IMR-90 (cell line): ENCODE results near the gene FAM174B. TPM values are rescaled to one million over a fixed set of nuclear protein-coding genes. Genes with fewer than 3 reads are reported as not detected.

Experiments used
- ATAC-seq: fragments of 200-7000 bp; cut with Tn5 transposase; 2 replicates; pipeline ENCODE4 v1.9.1; 2020; ENCODE audit warnings: low read depth, mild to moderate bottlenecking, moderate library complexity
- BruUV-seq: library from RNA; stranded (reverse); fragments of 400-500 nt; replicated peaks from 2 replicates; lab custom pipeline; 2021; lab: Mats Ljungman, UMichigan
- CTCF ChIA-PET: fragments of 300-600 bp; formaldehyde crosslinking; extraction: SDS; loops from one replicate; lab custom pipeline; 2021; ENCODE audit warnings: antibody characterized with exemption; lab: Yijun Ruan, JAX
- POLR2A ChIA-PET: fragments of 300-600 bp; sonication (Branson Sonifier 250); formaldehyde crosslinking; loops from one replicate; lab custom pipeline; 2022; ENCODE audit warnings: antibody characterized with exemption; ENCODE audit not compliant: unreplicated experiment; lab: Charles Lee
- DNase-seq: peaks from one replicate; pipeline ENCODE4 v3.0.0; 2013
- H2AFZ ChIP-seq: replicated peaks from 2 replicates; pipeline ENCODE3; 2013; ENCODE audit warnings: low read length, mild to moderate bottlenecking; ENCODE audit not compliant: poor library complexity
- H2AK5ac ChIP-seq: 2 replicates; pipeline ENCODE4 v1.6.1; 2013; ENCODE audit warnings: low read depth, low read length, inconsistent platforms
- H2AK9ac ChIP-seq: replicated peaks from 2 replicates; pipeline ENCODE3; 2013; ENCODE audit warnings: mild to moderate bottlenecking, low read depth, low read length, moderate library complexity; ENCODE audit not compliant: poor library complexity
- H2BK120ac ChIP-seq: 2 replicates; pipeline ENCODE4 v1.6.1; 2013; ENCODE audit warnings: low read depth, low read length, inconsistent platforms
- H2BK15ac ChIP-seq: 3 replicates; pipeline ENCODE4 v1.6.1; 2013; ENCODE audit warnings: low read depth, low read length, inconsistent platforms
- H2BK20ac ChIP-seq: 2 replicates; pipeline ENCODE4 v1.6.1; 2013; ENCODE audit warnings: low read depth, mild to moderate bottlenecking, inconsistent platforms, low read length, moderate library complexity
- H2BK5ac ChIP-seq: 2 replicates; pipeline ENCODE4 v1.6.1; 2013; ENCODE audit warnings: mild to moderate bottlenecking, low read depth, low read length, inconsistent platforms; ENCODE audit not compliant: poor library complexity, severe bottlenecking
- H3K14ac ChIP-seq: replicated peaks from 2 replicates; pipeline ENCODE4 v1.6.1; 2013; ENCODE audit warnings: low read depth, low read length, inconsistent platforms
- H3K18ac ChIP-seq: 2 replicates; pipeline ENCODE4 v1.6.1; 2013; ENCODE audit warnings: low read depth, low read length, control low read depth
- H3K23ac ChIP-seq: 2 replicates; pipeline ENCODE4 v1.6.1; 2013; ENCODE audit warnings: low read depth, low read length, inconsistent platforms
- H3K27ac ChIP-seq: 2 replicates; pipeline ENCODE4 v1.5.1; 2013; ENCODE audit warnings: mild to moderate bottlenecking, control low read depth, low read length; ENCODE audit not compliant: insufficient read depth
- H3K27me3 ChIP-seq: 2 replicates; pipeline ENCODE4 v1.6.1; 2013; ENCODE audit warnings: low read length; ENCODE audit not compliant: control insufficient read depth, insufficient read depth
- H3K36me3 ChIP-seq: 2 replicates; pipeline ENCODE4 v1.6.1; 2013; ENCODE audit warnings: low read length, mixed read lengths; ENCODE audit not compliant: control insufficient read depth, insufficient read depth
- H3K4ac ChIP-seq: 2 replicates; pipeline ENCODE4 v1.6.1; 2013; ENCODE audit warnings: low read depth, low read length, inconsistent platforms
- H3K4me1 ChIP-seq: 2 replicates; pipeline ENCODE4 v1.6.1; 2013; ENCODE audit warnings: low read length, mixed read lengths; ENCODE audit not compliant: control insufficient read depth, insufficient read depth
- H3K4me2 ChIP-seq: 2 replicates; pipeline ENCODE4 v1.6.1; 2013; ENCODE audit warnings: low read depth, mild to moderate bottlenecking, control low read depth, low read length, moderate library complexity
- H3K4me3 ChIP-seq: 2 replicates; pipeline ENCODE4 v1.5.1; 2013; ENCODE audit warnings: low read depth, mild to moderate bottlenecking, control low read depth, low read length, moderate library complexity; ENCODE audit not compliant: insufficient read depth
- H3K56ac ChIP-seq: 2 replicates; pipeline ENCODE4 v1.6.1; 2013; ENCODE audit warnings: low read length, inconsistent platforms; ENCODE audit not compliant: insufficient read depth; ENCODE audit errors: extremely low read depth
- H3K79me1 ChIP-seq, 2 experiments: 2 replicates each; pipeline ENCODE4 v1.6.1; 2013; ENCODE audit warnings: low read length in 2 of 2, inconsistent platforms in 1 of 2, low read depth in 1 of 2
- H3K9ac ChIP-seq: 2 replicates; pipeline ENCODE4 v1.6.1; 2013; ENCODE audit warnings: low read depth, low read length, control low read depth
- H3K9me1 ChIP-seq: 2 replicates; pipeline ENCODE4 v1.6.1; 2013; ENCODE audit warnings: low read length, inconsistent platforms; ENCODE audit not compliant: insufficient read depth
- H3K9me3 ChIP-seq: 2 replicates; pipeline ENCODE4 v1.6.1; 2013; ENCODE audit warnings: low read length; ENCODE audit not compliant: control insufficient read depth, insufficient read depth
- H4K20me1 ChIP-seq: 2 replicates; pipeline ENCODE4 v1.6.1; 2013; ENCODE audit warnings: low read length, inconsistent platforms; ENCODE audit not compliant: insufficient read depth
- H4K5ac ChIP-seq: 2 replicates; pipeline ENCODE4 v1.6.1; 2013; ENCODE audit warnings: mild to moderate bottlenecking, low read depth, low read length, control low read depth
- H4K8ac ChIP-seq, 2 experiments: 2 replicates each; pipeline ENCODE4 v1.6.1; 2013; ENCODE audit warnings: low read depth in 2 of 2, low read length in 2 of 2, control low read depth in 1 of 2, inconsistent platforms in 1 of 2
- H4K91ac ChIP-seq: 2 replicates; pipeline ENCODE4 v1.6.1; 2013; ENCODE audit warnings: low read depth, low read length, inconsistent platforms; ENCODE audit not compliant: insufficient read depth
- CEBPB ChIP-seq: IDR thresholded peaks from 2 replicates; pipeline ENCODE4 v1.6.1; 2012; ENCODE audit warnings: low read depth, low read length, improper control_type of control experiment
- CHD1 ChIP-seq: IDR thresholded peaks from 2 replicates; pipeline ENCODE4 v1.6.1; 2012; ENCODE audit warnings: low read depth, low read length, improper control_type of control experiment
- FOS ChIP-seq: fragments of 150-350 bp; IDR thresholded peaks from 2 replicates; pipeline ENCODE4 v1.6.1; 2016; ENCODE audit warnings: low read depth, low read length
- MAFK ChIP-seq: IDR thresholded peaks from 2 replicates; pipeline ENCODE4 v1.6.1; 2012; ENCODE audit warnings: low read depth, low read length, improper control_type of control experiment
- MAZ ChIP-seq: IDR thresholded peaks from 2 replicates; pipeline ENCODE4 v1.6.1; 2012; ENCODE audit warnings: low read depth, mild to moderate bottlenecking, low read length, improper control_type of control experiment, moderate library complexity, borderline replicate concordance
- MXI1 ChIP-seq: IDR thresholded peaks from 2 replicates; pipeline ENCODE4 v1.6.1; 2012; ENCODE audit warnings: low read depth, mild to moderate bottlenecking, low read length, moderate library complexity, borderline replicate concordance
- POLR2A ChIP-seq: IDR thresholded peaks from 2 replicates; pipeline ENCODE4 v1.6.1; 2012; ENCODE audit warnings: mild to moderate bottlenecking, low read depth, low read length
- RAD21 ChIP-seq: IDR thresholded peaks from 2 replicates; pipeline ENCODE4 v1.6.1; 2012; ENCODE audit warnings: low read length, improper control_type of control experiment
- RFX5 ChIP-seq: IDR thresholded peaks from 2 replicates; pipeline ENCODE4 v1.8.0; 2012; ENCODE audit warnings: low read depth, mild to moderate bottlenecking, low read length, moderate library complexity
- SMC3 ChIP-seq: fragments of 150-350 bp; IDR thresholded peaks from 2 replicates; pipeline ENCODE4 v1.6.1; 2016; ENCODE audit warnings: low read depth, mild to moderate bottlenecking, antibody characterized with exemption, low read length, moderate library complexity
- WGBS, 2 experiments: methylation state at CpG; one replicate each; pipeline versions ENCODE4 v1.1.5 to v1.1.7; 2013; ENCODE audit warnings: missing lambda C conversion rate in 2 of 2; ENCODE audit not compliant: insufficient read length in 1 of 2; ENCODE audit errors: extremely low coverage in 2 of 2; 5-methylcytosine and 5-hydroxymethylcytosine counted together
- dilution Hi-C: fragments of 300-500 bp; cut with HindIII; formaldehyde crosslinking; loops from one replicate; pipeline ENCODE4 v1.14.3; 2018; ENCODE audit warnings: low sequenced_read_pairs; ENCODE audit not compliant: unreplicated experiment
- in situ Hi-C: fragments of 300-500 bp; cut with MboI; formaldehyde crosslinking; loops from 3 replicates; pipeline ENCODE4 v1.14.3; 2019; ENCODE audit warnings: low sequenced_read_pairs, inconsistent platforms, mixed read lengths
- intact Hi-C: fragments of 100-400 bp; cut with micrococcal nuclease; formaldehyde crosslinking; loops from 2 replicates; pipeline ENCODE4 v1.10.0; 2022
- polyA plus RNA-seq, 3 experiments: library from polyadenylated mRNA; depleted of rRNA; stranded (reverse); fragments of >200 nt; gene quantifications; 2 replicates each; pipeline ENCODE4 v1.2.3, GENCODE V29; 2012; ENCODE audit warnings: low replicate concordance in 1 of 3
- total RNA-seq: library from RNA; depleted of rRNA; stranded (reverse); fragments of >200 nt; gene quantifications from 2 replicates; pipeline ENCODE4 v1.2.3, GENCODE V29; 2012
- TF ChIP-seq, protein P1 (sequence below): conservative IDR thresholded peaks from 2 replicates; pipeline ENCODE4 v1.5.1; 2012; ENCODE audit warnings: mild to moderate bottlenecking, low read depth, low read length, improper control_type of control experiment
- TF ChIP-seq, protein P2 (sequence below): fragments of 150-350 bp; IDR thresholded peaks from 2 replicates; pipeline ENCODE4 v1.6.1; 2017; ENCODE audit warnings: mild to moderate bottlenecking, antibody characterized with exemption, low read length, low read depth

The FAM174B gene
- total and polyA plus RNA-seq, 2 of the 4 experiments (the other 2 are of a cell fraction): 0.18 to 0.56 TPM

DNA sequence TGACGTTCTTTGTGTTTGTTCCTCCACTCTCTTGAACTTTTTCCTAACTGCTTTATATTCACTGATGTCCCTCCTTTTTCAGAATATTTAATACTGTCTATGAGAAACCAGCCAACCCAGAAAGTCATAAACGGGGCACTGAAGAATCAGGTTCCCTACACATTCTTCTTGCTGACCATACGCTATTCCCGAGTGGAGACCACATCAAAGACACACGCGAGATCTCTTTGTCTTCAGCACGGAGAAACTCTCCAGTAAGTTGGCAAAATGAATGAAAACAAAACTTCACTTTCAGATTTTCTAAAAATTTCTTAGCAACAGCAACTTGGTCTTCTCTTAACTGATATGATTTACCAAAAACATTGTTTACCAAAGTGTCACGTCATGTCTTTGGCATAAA, 22.6 kb downstream of the FAM174B start:
- Histone ChIP-seq H3K27ac (no peak overlapping the region), H2BK15ac (no peak overlapping the region), H4K91ac (no peak overlapping the region), H2AK5ac (no peak overlapping the region), H3K18ac (no peak overlapping the region), H3K4me1 (peaks cover 3% of the 10 kb centered on the region; the same call in 1 of the 2 replicates), H3K23ac (no peak overlapping the region), H2BK20ac (no peak overlapping the region), H4K8ac (no peak overlapping the region), H2BK5ac (no peak overlapping the region), H3K4ac (no peak overlapping the region), H3K79me1 (no peaks in the 10 kb centered on the region), H2AK9ac (no peak overlapping the region), H3K9me1 (no peaks in the 10 kb centered on the region), H2BK120ac (no peak overlapping the region), H3K9ac (no peak overlapping the region), H2AFZ (no peak overlapping the region), H4K20me1 (no peaks in the 10 kb centered on the region), H3K27me3 (no peaks in the 10 kb centered on the region; the same call in 1 of the 2 replicates), H3K4me3 (no peak overlapping the region), H4K5ac (no peak overlapping the region), H3K9me3 (no peaks in the 10 kb centered on the region), H3K56ac (no peak overlapping the region), H3K36me3 (no peaks in the 10 kb centered on the region), H3K14ac (no peak overlapping the region), H3K4me2 (no peak overlapping the region)
- CTCF ChIA-PET: no interaction called here
- dilution Hi-C loops (no loop called here), in situ Hi-C loops (no loop called here), intact Hi-C loops (no loop called here)
- POLR2A ChIA-PET: no interaction called here
- no TSS peak for BruUV-seq
- no peak for DNase-seq
- ATAC-seq: no peak
- TF ChIP-seq, protein P1, sequence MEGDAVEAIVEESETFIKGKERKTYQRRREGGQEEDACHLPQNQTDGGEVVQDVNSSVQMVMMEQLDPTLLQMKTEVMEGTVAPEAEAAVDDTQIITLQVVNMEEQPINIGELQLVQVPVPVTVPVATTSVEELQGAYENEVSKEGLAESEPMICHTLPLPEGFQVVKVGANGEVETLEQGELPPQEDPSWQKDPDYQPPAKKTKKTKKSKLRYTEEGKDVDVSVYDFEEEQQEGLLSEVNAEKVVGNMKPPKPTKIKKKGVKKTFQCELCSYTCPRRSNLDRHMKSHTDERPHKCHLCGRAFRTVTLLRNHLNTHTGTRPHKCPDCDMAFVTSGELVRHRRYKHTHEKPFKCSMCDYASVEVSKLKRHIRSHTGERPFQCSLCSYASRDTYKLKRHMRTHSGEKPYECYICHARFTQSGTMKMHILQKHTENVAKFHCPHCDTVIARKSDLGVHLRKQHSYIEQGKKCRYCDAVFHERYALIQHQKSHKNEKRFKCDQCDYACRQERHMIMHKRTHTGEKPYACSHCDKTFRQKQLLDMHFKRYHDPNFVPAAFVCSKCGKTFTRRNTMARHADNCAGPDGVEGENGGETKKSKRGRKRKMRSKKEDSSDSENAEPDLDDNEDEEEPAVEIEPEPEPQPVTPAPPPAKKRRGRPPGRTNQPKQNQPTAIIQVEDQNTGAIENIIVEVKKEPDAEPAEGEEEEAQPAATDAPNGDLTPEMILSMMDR: no peak
- TF ChIP-seq, protein P2, sequence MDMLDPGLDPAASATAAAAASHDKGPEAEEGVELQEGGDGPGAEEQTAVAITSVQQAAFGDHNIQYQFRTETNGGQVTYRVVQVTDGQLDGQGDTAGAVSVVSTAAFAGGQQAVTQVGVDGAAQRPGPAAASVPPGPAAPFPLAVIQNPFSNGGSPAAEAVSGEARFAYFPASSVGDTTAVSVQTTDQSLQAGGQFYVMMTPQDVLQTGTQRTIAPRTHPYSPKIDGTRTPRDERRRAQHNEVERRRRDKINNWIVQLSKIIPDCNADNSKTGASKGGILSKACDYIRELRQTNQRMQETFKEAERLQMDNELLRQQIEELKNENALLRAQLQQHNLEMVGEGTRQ: no peak
- TF ChIP-seq RAD21 (no peak), MXI1 (no peak), POLR2A (no peak), CHD1 (no peak), MAFK (no peak), FOS (no peak), RFX5 (no peak), SMC3 (no peak), MAZ (no peak), CEBPB (no peak)
- WGBS, 2 experiments: 88% methylated on average over 5 of the region's 8 CpGs; no CpG with 5 or more reads in 1 of the 2 experiments
